Measurements from ENCODE around the gene TNNI2.

TNNI2 gene

DNA sequence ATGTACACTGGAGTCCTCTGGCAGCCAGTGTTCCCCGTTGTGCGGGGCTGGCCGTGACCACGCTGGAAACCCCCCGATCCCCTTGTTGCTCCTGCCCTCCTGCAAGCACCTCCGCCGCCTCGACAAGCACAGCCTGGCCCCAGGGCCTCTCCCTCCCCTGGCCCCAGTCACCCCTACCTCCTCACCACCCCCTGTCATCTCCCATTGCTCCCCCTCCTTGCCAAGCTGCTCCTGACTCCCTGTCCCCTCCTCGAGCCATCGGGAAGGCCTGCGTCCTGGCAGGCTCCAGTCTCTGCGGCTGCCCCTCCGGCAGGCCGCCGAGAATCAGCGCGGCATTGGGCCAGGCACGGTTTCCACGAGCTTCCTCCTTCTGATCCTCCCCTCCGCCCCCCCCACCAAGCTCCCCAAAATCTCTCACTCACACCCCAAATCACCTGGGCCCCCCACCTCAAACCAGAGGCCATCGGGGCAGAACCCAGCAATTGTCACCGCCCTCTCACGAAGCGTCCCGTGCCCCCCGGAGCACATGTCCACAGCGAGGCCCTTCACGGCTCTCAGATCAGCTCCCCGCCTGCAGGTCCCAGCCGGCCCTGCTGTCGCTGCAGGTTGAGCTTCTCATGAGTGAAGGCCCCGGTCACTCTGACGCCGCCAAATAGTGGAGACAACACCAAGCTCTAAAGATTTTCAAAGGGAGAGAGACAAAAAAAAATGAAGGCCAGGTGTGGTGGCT lies 8.4 kb downstream of the TNNI2 start:
- no peak for DNase-seq (ENCODE audit: low spot score)

DNA sequence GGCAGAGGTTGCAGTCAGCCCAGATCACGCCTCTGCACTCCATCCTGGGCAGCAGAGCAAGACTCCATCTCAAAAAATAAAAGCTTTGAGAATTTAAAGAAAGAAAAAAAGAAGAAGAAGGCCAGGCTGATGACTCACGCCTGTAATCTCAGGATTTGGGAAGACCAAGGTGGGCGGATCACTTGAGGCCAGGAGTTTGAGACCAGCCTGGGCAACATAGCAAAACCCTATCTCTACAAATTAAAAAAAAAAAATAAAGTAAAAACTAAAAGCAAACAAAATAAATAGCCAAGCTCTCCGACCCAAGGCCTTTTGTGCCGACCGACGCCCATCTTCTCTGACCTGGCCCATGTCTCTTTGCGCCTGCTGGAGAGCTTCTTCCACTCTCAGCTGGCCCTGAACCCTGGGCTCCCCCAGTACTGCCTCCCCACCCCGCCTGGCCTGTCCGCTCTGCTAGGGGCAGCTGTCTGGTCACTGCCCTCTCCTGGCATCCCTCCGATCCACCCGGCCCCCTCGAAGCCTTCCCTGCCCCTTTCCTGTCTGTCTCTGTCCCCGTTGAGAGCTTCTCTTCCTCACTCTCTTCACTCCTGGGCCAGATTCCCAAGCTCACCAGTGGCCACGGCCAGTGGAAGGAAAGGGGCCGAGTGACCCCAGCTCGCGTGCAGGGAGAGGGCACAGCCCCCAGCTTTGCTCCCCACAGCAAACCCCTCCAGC lies 9.3 kb downstream of the TNNI2 start:
- no peak for DNase-seq (ENCODE audit: low spot score)

DNA sequence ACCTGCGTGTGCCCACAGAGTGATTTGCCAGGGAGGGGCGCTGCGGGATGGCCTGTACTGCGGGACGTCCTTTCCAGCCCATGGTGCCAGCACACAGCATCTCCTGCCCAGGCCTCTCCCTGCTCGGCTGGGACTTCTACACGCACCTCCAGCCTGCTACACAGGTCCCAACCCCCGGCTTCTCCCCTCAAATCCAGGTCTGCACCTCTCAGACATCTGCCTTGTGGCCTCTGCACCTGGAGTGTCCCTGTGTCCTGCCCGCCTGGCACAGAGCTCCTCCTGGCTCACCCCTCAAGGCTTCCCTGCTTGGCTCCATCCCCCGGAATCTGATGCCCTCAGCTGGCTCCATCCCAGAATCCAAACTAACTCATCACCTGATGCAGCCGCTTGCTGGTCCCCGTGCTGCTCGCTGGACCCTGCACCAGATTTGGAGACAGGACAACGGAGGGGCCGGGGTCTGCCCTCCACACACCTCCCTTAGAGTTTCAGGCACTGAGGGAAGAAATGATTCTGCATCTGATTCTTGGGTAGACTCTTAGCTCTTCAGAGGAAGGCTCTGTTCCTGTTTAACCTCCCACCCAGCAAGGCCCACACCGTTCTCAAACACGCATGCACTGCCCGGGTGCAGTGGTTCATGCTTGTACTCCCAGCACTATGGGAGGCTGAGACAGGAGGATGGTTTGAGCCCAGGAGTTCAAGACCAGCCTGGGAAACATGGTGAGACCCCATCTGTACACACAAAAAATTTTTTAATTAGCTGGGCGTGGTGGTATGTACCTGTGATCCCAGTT lies 10.1 kb downstream of the TNNI2 start:
- DNase-seq (ENCODE audit: low spot score): no peak

DNA sequence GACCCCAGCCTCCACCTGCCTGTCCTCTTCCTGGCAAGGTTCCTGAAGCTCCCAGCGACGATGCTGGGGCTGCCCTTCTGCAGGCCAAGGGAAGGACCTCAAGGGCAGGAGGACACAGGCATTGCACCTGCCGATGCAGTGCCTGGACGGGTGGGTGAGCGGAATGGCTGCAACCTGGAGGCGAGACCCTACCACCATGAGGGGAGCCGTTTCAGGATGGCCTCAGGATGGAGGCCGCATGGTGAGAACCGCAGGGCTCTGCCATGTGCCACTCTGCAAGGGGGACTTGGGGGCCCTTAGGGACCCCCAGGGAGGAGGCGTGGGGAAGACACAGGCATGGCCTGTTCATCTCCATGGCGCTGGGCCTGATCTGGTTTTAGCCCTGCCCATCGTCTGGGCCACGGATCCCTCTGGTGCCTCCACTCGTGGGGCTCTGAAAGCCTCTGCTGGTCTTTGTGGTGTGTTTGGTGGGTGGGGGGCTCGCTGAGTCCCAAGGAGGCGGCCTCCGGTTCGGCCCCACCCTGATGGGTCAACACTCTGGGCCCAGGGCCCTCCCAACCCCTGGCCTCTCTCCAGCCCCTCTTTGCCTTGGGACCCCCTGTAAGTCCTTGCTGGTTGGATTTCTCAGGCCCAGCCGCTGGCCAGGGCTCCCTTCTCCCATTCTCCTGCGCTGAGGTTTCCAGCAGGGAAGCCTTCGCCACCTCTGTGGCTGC lies 12.8 kb downstream of the TNNI2 start:
- DNase-seq (ENCODE audit: low spot score): no peak

DNA sequence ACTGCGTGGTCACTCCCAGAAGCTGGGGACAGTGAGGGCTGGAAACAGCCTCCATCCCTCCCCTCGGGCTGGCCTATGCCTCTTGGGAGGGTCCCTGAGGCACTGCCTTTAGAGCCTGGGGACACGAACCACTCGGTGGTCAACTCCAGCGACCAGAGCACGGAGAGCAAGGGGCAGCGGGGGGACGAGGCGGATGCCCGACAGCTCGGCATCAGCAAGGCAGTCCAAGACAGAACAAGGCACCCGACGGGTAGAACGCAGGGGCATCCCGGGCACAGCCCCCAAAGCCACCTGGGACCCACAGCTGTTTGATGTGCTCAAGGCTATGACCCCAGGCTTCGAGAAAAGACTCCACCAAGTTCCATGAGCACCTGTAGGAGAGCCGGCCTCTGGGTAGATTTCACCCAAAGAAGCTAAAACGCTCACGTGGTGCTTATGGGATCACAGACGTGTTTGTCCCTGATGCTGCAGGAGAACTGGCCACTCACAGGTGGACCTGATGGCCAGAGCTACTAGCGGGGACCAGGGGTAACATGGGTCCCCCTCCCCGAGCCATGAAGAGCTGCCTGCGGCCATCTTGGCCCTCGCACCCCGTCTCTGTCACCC lies 13.6 kb downstream of the TNNI2 start:
- DNase-seq (ENCODE audit: low spot score): no peak

DNA sequence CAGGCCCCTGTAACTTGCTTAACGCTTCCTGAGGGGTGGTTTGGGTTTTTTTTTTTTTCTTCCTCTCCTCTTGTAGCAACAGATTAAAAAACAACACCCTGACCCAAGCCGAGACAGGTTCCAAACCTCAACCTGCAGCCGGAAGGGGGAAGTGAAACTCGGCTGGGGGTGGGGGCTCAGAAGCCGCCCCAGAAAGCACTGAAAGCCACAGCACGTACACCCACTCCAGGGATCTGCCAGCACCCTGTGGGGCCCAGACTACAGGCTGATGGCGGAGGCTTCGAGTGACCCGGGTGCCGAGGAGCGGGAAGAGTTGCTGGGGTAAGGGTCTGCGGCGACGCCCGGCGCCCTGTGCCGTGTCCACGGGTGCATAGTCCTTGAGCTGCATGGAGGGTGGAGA lies 14.1 kb downstream of the TNNI2 start, which contains the start of gene LSP1:
TSS of gene LSP1 (plus strand) at position 208 of the 400 bp plus-strand sequence. CDS start at position 269, 61 bp downstream.
- DNase-seq (ENCODE audit: low spot score): no peak

DNA sequence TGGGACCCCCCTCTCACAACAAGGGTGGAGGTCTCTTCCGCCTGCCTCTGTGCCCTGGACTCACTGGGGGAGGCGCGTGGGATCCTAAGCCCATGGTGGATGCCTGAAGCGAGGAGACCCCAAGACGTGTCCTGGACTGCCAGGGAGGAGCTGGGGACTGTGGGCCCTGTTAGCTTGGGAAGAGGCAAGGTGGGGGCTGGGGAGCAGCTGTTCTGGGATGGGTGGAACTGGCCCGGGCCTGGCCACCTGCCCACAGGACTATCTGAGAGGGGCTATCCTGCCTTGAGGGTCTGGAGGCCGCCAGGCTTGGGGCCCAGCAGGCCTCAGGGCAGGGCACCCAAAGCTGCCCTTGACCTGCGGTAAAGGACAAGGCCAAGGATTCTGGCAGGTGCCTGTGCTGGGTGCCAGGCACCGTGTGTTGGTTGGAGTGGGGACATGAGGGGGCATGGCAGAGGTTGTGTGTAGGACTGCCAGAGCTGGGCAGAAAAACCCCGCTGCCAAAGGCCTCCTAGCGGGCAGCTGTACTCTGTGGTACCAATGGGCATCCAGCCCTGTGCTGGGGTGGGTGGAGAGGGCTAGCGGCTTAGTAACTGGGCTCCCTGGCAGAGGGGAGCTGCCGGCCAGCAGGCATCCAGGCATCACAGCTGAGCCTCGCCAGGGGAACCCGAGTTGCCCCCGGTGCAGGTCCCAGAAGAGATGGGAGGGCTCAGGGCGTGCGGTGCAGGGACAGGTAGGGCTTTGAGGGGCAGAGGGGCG lies 14.8 kb downstream of the TNNI2 start:
- no peak for DNase-seq (ENCODE audit: low spot score)

DNA sequence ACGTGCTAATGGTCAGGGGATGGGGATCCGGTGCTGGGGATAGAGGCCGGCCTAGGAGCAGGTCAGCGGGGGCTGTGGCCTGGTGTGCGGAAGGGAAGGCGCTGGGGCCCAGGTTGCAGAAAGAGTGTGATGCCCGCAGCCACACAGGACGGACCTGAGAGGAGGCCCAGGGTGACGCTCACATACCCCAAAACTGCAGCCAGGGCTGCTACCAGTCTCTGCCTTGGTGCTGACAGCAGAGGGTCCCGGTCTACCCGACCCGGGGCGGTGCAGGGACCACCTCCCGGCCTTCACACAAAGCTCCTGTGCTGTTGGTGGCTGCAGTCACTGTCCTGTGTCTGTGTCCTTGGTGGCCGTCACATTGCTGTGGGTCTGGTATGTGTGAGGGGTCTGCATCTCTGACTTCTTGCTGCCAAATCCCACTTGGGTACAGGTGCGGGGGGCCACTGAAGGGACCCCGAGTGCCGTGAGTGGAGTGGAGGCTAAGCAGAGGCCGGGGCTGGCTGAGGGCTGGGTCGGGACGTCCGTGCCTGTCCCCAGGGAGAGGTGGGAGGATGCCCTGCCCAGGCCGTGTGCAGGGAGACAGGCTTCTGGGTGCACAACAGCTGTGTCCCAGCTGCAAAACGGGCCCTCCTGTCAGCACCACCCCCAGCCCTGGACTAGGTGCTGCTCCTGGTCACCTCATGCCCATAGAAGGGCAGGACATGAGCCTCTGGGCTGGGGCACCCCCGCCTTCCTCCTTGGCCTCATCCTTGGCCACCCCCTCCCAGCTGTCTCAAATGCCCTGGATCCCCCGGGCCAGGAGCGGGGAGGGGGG lies 15.6 kb downstream of the TNNI2 start:
- no peak for DNase-seq (ENCODE audit: low spot score)

DNA sequence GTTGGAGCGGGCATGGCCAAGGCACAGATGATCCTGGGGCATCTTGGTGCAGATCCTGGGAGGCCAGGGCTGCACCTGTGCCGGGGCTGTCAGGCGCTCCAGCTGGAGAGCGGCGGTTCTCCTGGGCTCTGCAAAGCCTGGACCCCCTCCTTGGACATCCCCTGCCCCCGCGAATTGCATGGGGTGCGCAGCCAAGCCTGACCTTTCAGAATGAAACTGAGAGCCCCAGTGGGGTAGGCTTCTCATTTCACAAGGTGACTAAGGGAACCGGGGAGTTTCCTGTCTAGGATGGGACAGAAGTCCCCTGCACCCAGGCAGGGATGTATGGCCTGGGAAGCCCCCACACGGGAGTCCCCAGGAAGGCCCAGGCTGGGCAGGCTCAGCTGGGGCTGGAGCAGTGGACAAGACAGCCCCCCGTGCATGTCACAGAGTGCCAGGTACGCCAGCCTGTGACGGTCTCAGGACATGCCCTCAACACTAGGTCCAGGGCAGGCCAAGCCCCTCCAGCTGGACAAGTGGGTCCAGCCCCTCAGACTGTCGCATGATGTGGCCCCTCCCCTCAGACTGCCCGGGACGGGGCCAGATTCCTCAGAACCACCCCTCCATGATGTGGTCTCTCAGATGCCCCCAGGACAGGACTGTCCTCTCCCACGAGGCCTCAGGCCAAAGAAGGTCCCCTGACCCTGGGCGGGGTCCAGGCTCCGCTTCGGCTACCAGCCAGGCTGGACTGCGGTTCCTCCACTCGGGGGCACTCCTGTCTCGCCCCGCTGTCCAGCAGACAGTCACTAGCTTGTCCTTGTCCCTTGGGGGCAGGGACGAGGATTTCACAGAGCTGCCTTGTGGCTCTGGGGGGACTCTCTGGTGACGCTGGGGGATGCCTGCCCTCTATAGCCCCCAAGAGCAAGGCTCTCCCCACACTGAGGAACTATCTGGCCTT lies 16.4 kb downstream of the TNNI2 start:
- DNase-seq (ENCODE audit: low spot score): no peak

DNA sequence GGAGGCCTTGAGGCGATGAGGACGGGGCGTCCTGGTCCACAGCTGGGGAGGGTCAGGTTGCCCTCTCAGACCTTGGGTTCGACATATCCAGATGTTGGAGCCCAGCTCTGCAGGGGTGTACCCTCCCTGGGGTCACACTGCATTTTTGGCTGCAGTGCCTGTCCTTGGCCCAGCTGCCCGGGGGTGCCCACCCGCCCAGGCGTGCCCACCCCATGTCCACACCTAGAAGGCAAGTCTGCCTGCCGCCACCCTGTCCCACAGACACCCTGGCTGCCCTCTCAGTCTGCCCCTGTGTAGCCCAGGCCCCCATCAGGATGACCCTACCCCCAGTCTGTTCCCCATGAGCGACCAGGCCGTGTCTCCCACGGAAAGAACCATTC lies 17.1 kb downstream of the TNNI2 start:
- DNase-seq (ENCODE audit: low spot score): no peak

DNA sequence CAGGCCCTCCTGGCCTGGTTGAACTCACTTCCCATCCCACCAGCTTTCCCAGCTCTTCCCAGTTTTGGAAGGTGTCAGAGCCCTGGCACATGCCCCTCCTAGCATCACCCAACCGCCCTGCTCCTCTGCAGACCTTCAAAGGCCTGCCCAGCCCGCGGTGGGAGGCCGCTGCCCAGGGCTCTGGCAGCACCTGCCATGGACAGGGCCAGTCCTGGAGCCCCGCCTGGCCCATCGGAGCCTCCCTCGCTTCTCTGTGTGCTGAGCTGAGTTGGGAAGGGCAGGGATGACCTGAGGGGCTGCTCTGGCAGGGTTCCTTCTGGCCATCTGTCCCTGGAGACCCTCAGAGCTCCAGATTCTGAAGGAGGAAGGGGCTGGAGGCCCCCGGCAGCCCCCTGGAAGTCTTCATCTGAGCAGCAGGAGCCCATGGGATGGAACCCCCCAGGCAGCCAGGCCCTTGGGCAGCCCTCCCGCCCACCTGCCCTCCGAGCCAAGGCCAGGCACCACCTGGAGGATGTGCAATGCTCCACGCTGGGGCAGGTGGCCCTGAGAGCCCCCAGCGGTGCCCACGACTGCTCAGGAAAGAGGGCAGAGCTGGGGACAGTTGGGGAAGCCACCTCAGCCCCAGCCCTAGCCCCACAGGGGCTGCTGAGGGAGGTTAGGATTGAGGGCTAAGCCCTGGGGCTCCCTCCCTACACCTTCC lies 17.7 kb downstream of the TNNI2 start:
- DNase-seq (ENCODE audit: low spot score): no peak

DNA sequence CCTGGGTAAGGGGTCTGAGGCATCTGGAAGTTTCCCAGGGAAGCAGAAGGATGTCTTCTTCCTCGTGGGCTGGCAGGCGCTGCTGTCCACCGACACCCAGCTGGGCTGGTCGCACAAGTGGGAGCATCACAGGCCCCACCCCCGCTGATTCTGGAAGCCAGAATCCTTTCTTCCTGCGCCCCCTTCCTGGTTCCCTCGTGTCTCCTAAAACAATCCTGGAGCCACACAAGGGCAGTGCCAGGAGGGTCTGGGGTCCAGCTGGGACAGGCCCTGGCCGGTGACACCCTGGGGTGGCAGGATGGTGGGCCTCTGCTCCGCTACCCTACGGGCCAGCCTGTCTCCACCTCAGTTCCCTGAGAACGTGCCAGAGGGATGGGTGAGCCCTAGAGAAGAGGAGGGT lies 18.3 kb downstream of the TNNI2 start:
- no peak for DNase-seq (ENCODE audit: low spot score)

DNA sequence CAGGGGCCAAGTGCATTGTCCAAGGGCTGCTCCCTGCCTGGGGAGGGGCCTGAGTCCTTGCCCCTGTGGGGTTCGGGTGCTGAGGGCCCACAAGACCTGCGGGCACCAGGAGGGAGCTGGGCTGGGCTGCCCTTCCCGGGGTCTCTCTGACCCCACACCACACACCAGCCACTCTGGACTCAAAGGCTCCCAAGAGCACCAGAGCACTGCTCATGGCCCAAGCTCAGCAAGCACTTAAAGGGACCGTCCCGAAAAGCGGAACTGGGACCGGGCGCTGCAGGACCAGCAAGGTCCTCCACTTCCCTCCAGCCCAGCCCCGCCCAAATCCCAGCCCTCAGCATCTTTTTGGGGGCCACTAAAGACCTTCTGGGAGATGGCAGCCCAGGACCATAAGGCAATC lies 19.4 kb downstream of the TNNI2 start:
- DNase-seq (ENCODE audit: low spot score): no peak

DNA sequence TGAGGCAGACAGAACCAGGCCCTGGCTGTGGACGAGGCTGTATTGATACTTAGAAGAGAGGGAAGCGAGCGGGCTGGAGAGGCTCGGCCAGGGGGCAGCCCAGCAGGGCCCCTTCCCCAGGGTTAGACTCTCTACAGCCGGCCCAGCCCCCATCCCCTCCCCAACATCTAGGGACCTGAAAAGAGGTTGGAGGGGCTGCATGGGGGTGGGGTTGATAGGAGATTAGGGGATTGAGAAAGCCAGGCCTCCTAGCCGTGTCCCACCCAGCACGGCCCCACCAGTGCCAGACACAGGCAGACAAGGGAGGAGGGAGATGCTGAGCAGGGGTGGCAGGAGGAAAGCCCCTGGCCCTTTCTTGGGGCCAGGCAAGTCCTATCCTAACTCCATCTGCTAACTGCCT lies 19.8 kb downstream of the TNNI2 start:
- no peak for DNase-seq (ENCODE audit: low spot score)

DNA sequence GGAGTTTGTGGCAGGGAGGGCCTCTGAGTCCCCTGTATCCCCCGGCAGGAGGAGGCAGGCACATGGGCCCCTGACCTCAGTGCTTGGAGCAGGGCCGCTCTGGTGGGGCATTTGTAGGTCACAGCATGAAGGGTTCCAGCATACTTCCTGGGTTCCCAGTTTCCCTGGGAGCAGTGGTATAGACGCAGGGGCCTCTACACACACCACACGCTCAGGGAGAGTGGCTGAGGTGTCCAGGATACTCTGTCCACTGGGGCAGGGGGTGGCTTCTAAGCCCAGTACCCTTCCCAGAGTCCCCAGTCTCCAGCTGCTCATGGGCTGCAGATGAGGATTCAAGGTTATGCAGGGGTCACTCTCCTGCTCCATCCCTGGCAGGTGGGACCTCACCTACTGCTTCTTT lies 20.2 kb downstream of the TNNI2 start:
- no peak for DNase-seq (ENCODE audit: low spot score)

DNA sequence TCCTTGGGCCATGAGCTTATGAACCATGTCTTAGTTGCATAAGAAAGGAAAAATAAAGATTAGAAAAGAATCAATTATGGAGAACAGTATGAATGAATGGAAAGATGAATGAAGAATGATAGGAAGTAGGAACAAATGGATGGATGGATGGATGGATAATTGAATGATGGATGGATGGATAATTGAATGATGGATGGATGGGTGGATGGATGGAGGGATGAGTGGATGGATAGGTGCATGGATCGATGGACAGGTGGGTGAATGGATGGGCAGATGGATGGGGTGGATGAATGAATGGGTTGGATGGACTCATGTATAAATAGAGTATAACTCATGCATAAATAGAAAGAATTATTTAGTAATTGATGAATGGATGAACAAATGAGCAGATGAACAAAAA lies 21.3 kb downstream of the TNNI2 start:
- no peak for DNase-seq (ENCODE audit: low spot score)

DNA sequence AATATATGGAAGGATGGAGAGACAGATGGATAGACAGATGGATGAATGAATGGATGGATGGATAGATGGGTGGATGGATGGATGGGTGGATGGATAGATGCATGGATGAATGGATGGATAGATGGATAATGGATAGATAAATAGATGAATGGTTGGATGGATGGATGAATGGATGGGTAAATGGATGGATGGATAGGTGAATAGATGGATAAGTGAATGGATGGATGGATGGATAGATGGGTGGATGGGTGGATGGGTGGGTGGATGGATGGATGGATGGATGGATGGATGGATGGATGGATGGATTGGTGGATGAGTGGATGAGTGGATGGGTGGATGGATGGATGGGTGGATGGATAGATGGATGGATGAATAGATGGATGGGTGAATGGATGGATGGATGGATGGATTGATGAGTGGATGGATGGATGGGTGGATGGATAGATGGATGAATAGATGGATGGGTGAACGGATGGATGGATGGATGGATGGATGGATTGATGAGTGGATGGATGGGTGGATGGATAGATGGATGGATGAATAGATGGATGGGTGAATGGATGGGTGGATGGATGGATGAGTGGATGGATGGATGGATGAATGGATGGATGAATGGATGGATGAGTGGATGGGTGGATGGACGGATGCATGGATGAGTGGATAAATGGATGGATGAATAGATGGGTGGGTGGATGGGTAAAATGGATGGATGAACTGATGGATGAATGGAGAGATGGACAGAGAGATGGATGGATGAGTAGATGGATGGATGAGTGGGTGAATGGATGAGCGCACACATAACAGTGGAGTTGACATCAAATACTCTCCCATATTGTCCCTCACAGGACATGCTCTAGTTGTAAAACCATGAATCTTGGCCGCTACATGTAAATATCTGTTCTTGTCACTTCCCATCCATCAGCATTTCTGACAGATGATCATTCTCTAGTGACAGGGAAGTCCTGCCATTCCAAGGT lies 22.9 kb downstream of the TNNI2 start:
- no peak for DNase-seq (ENCODE audit: low spot score)
